Stomach (tissue), 9 donors: ENCODE data around the gene DRG2. TPM values are rescaled to one million over a fixed set of nuclear protein-coding genes. Genes with fewer than 3 reads are reported as not detected.

Experiments
- DNase-seq, 2 donors: peaks; one replicate each; pipeline versions ENCODE4 v3.0.0 to v3.0.0-alpha.2; 2013 to 2019
- H3K27ac ChIP-seq, 5 donors: fragments of 200-600 bp in 4 of 5; sonication (generic) in 4 of 5; one replicate each; pipeline ENCODE4 v1.5.1; 2013 to 2019; ENCODE audit warnings: mild to moderate bottlenecking in 1 of 5, moderate library complexity in 1 of 5
- H3K27me3 ChIP-seq, 3 donors: fragments of 200-600 bp; sonication (generic); one replicate each; pipeline ENCODE4 v1.5.1; 2017 to 2019; ENCODE audit warnings: mixed run types in 1 of 3
- H3K36me3 ChIP-seq, 4 donors: fragments of 200-600 bp; sonication (generic); 1 replicate in 3 of 4; 2 replicates in 1 of 4; pipeline ENCODE4 v1.5.1; 2016 to 2019
- H3K4me1 ChIP-seq, 4 donors: fragments of 200-600 bp; sonication (generic); one replicate each; pipeline ENCODE4 v1.5.1; 2016 to 2019
- H3K4me3 ChIP-seq, 4 donors: fragments of 200-600 bp; sonication (generic) in 3 of 4; one replicate each; pipeline ENCODE4 v1.5.1; 2016 to 2019; ENCODE audit warnings: mild to moderate bottlenecking in 1 of 4
- H3K9me3 ChIP-seq, 4 donors: fragments of 200-600 bp; sonication (generic); one replicate each; pipeline ENCODE4 v1.5.1; 2016 to 2019
- CTCF ChIP-seq, 7 experiments: fragments of 450-650 bp in 4 of 7; fragments of 200-600 bp in 3 of 7; sonication (generic) in 3 of 7; IDR thresholded peaks; one replicate each; pipeline ENCODE4 v1.5.1; 2016 to 2019; ENCODE audit warnings: antibody characterized with exemption in 7 of 7, control low read depth in 2 of 7, mild to moderate bottlenecking in 1 of 7
- EP300 ChIP-seq: sonication (generic); formaldehyde crosslinking; IDR thresholded peaks from one replicate; pipeline ENCODE4 v1.6.1; 2017; ENCODE audit warnings: antibody characterized with exemption
- POLR2A ChIP-seq, 4 donors: fragments of 450-650 bp; IDR thresholded peaks; one replicate each; pipeline ENCODE4 v1.6.1; 2016; ENCODE audit warnings: antibody characterized with exemption in 4 of 4, control low read depth in 2 of 4, mild to moderate bottlenecking in 1 of 4, moderate library complexity in 1 of 4
- POLR2AphosphoS5 ChIP-seq, 3 donors: sonication (generic); formaldehyde crosslinking; IDR thresholded peaks; one replicate each; pipeline ENCODE4 v1.6.1; 2016; ENCODE audit warnings: antibody characterized with exemption in 3 of 3
- WGBS, 5 donors: extraction: QIAGEN DNeasy Blood & Tissue Kit in 3 of 5; methylation state at CpG; one replicate each; pipeline versions ENCODE4 v1.1.5 to v1.1.7; 2013 to 2018; 5-methylcytosine and 5-hydroxymethylcytosine counted together
- intact Hi-C: fragments of 100-400 bp; cut with DNase I; formaldehyde crosslinking; loops from one replicate; pipeline ENCODE4 v1.15.1; 2023; ENCODE audit warnings: low total_unique reads
- polyA plus RNA-seq, 3 donors: library from polyadenylated mRNA; stranded (reverse); fragments of 200-250 nt; gene quantifications; one replicate each; pipeline ENCODE4 v1.2.3, GENCODE V29; 2013
- total RNA-seq, 5 donors: library from RNA; depleted of rRNA; stranded (reverse); fragments of >200 nt; gene quantifications; one replicate each; pipeline versions ENCODE4 v1.1.0 to v1.2.3, GENCODE V29; 2014 to 2016
- donor health status: healthy with polysubstance abuse.
- donor health status: Bipolar disorder and iron deficiency.
- donor health status: healthy.

Gene DRG2
- total and polyA plus RNA-seq, 8 donors = 3.2 to 57.2 (median 37.8) TPM

- no peaks in the 10 kb centered on the region for H3K36me3 ChIP-seq
- intact Hi-C loops = no loop called here
- no peak overlapping the region for H3K27ac ChIP-seq
- no peak overlapping the region for H3K4me3 ChIP-seq
- 27 to 53% (median 32%) methylated on average over 4 of the region's 4 CpGs for whole genome bisulfite sequencing, 5 donors
- H3K4me1 ChIP-seq = no peaks in the 10 kb centered on the region
- peak; percentile 43 to 77 for DNase-seq
- TF ChIP-seq CTCF (IDR thresholded peaks at IDR 0.05) (no peak), POLR2AphosphoS5 (IDR thresholded peaks at IDR 0.05) (peak in 1 of 3 donors; percentile 52)
- H3K9me3 ChIP-seq = no peaks in the 10 kb centered on the region
- H3K27me3 ChIP-seq = no peaks in the 10 kb centered on the region
Observed at GRCh38 chr17:18129041-18129502, 41.3 kb downstream of the DRG2 start.

GRCh38 chr17:18132711-18133110 lies 45.0 kb downstream of the DRG2 start:
- Histone ChIP-seq H3K9me3 (no peaks in the 10 kb centered on the region), H3K4me1 (no peaks in the 10 kb centered on the region), H3K4me3 (no peak overlapping the region), H3K36me3 (no peaks in the 10 kb centered on the region), H3K27ac (no peak overlapping the region), H3K27me3 (peaks cover 0 to 27% (median 0%) of the 10 kb centered on the region in 3 donors)
- TF ChIP-seq POLR2A (IDR thresholded peaks at IDR 0.05) (no peak), EP300 (no peak), POLR2AphosphoS5 (IDR thresholded peaks at IDR 0.05) (no peak), CTCF (IDR thresholded peaks at IDR 0.05) (no peak)
- intact Hi-C loops = no loop called here
- no peak for DNase-seq
- WGBS, 5 donors = 85 to 96% (median 88%) methylated on average over 2 to 5 of the region's 5 CpGs

GRCh38 chr17:18136357-18136756 lies 48.6 kb downstream of the DRG2 start:
- no peaks in the 10 kb centered on the region for H3K36me3 ChIP-seq
- H3K27ac ChIP-seq = no peak overlapping the region
- H3K27me3 ChIP-seq = peaks cover 0 to 27% (median 0%) of the 10 kb centered on the region in 3 donors
- TF ChIP-seq EP300 = no peak
- no peak overlapping the region for H3K4me3 ChIP-seq
- H3K9me3 ChIP-seq = no peaks in the 10 kb centered on the region
- 74 to 81% (median 77%) methylated on average over 15 to 19 of the region's 19 CpGs for WGBS, 5 donors
- no peak for DNase-seq
- H3K4me1 ChIP-seq = peaks cover 0 to 4% (median 4%) of the 10 kb centered on the region in 4 donors
- intact Hi-C loops = no loop called here

GRCh38 chr17:18138065-18138749 lies 50.5 kb downstream of the DRG2 start:
- no peak for DNase-seq
- Histone ChIP-seq H3K4me3 (no peak overlapping the region), H3K27me3 (peaks cover 0 to 45% (median 0%) of the 10 kb centered on the region in 3 donors), H3K9me3 (no peaks in the 10 kb centered on the region), H3K27ac (no peak overlapping the region), H3K36me3 (no peaks in the 10 kb centered on the region), H3K4me1 (peaks cover 0 to 9% (median 5%) of the 10 kb centered on the region in 4 donors)
- 84 to 86% (median 85%) methylated on average over 3 to 8 of the region's 8 CpGs for WGBS, 5 donors
- TF ChIP-seq POLR2AphosphoS5 (IDR thresholded peaks at IDR 0.05) (no peak), POLR2A (IDR thresholded peaks at IDR 0.05) (no peak), EP300 (no peak), CTCF (IDR thresholded peaks at IDR 0.05) (no peak)
- intact Hi-C loops = no loop called here

GRCh38 chr17:18139092-18139491 lies 51.3 kb downstream of the DRG2 start:
- no peak for DNase-seq
- H3K36me3 ChIP-seq = no peaks in the 10 kb centered on the region
- 86 to 100% (median 95%) methylated on average over 2 of the region's 2 CpGs for WGBS, 5 donors
- no peak overlapping the region for H3K4me3 ChIP-seq
- H3K27me3 ChIP-seq = peaks cover 0 to 51% (median 0%) of the 10 kb centered on the region in 3 donors
- intact Hi-C loops = no loop called here
- H3K9me3 ChIP-seq = no peaks in the 10 kb centered on the region
- TF ChIP-seq CTCF (IDR thresholded peaks at IDR 0.05) = no peak
- no peak for TF ChIP-seq POLR2A (IDR thresholded peaks at IDR 0.05)
- no peak for TF ChIP-seq EP300
- no peak for TF ChIP-seq POLR2AphosphoS5 (IDR thresholded peaks at IDR 0.05)
- H3K4me1 ChIP-seq = peaks cover 0 to 9% (median 5%) of the 10 kb centered on the region in 4 donors
- no peak overlapping the region for H3K27ac ChIP-seq
